C4-2B (cell line): ENCODE results near the gene AIFM1.

Source experiments
- ZFX ChIP-seq: fragments of 450-650 bp; IDR thresholded peaks from 2 replicates; pipeline ENCODE4 v1.6.1; 2017
- TF ChIP-seq, protein P1 (sequence below): fragments of 450-650 bp; conservative IDR thresholded peaks from 2 replicates; pipeline ENCODE4 v1.5.1; 2017; ENCODE audit warnings: mild to moderate bottlenecking

DNA sequence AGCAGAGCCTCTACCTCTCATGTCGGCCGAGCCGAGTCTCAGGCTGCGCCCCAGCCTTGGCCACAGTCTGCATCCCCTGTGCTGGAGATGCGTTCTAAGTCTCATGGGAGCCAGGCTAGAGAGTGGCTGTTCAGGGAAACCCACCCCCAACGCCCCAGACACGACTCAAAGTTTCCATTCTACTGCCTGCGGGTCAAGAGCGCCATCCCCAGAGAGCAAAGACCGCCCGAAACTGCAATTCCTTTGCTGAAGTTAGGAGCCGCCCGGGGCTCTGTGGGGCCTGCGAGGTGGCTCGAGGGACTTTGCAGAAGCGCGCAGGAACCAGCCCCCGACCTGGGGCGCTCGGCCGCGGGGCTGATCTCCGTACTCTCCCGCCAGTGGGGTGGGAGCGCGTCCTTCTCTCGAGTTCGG, 45.3 kb downstream of the AIFM1 start:
- TF ChIP-seq, protein P1, sequence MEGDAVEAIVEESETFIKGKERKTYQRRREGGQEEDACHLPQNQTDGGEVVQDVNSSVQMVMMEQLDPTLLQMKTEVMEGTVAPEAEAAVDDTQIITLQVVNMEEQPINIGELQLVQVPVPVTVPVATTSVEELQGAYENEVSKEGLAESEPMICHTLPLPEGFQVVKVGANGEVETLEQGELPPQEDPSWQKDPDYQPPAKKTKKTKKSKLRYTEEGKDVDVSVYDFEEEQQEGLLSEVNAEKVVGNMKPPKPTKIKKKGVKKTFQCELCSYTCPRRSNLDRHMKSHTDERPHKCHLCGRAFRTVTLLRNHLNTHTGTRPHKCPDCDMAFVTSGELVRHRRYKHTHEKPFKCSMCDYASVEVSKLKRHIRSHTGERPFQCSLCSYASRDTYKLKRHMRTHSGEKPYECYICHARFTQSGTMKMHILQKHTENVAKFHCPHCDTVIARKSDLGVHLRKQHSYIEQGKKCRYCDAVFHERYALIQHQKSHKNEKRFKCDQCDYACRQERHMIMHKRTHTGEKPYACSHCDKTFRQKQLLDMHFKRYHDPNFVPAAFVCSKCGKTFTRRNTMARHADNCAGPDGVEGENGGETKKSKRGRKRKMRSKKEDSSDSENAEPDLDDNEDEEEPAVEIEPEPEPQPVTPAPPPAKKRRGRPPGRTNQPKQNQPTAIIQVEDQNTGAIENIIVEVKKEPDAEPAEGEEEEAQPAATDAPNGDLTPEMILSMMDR = no peak
- no peak for TF ChIP-seq ZFX
